DOHH2 (cell line): ENCODE results near the gene PDCD7.

Experiments used
- EZH2phosphoT487 ChIP-seq: fragments of 200-600 bp; sonication (generic); IDR thresholded peaks from 2 replicates; pipeline ENCODE4 v1.6.1; 2017; ENCODE audit warnings: borderline replicate concordance, mild to moderate bottlenecking, antibody characterized with exemption, low read length, moderate library complexity, mixed read lengths
- TF ChIP-seq, protein P1 (sequence below): fragments of 200-600 bp; sonication (generic); IDR thresholded peaks from one replicate; pipeline ENCODE4 v1.5.1; 2014; ENCODE audit warnings: antibody characterized with exemption, mild to moderate bottlenecking, low read depth, low read length; ENCODE audit not compliant: poor library complexity, severe bottlenecking

DNA sequence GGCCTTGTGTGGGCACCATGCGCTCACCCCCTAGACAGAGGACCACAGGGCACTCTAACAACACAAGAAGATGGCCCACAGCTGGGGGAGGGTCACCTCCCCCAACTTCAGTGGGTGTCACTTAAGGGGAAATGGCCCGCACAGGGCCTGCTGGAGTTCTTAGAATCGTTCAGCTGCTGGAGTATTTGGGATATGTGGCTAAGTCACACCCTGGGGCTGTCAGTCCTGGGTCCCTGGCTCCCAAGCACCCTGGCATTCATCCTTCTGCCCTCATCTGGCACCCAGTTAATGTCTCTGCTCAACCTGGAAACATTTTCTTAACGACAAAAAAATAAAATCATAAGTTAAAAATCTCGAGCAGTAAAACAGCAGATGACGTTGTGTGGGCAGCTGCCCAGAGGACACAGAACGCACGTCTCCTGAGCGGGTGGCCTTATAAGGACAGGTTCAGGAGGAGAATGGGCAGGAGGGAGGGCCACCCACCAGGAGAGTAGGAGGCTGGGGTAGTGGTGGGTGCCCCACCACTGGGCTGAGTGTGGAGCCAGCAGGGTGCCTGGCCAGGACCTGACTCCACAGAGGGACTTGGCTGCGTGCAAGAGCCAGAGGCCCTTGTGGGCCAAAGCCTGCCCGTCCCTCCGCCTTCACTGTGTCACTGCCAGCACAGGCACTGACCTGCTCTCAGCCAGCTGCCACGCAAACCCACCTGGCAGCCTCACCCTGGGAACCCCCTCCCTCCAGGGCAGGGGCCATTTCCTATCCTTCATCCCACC, 45.5 kb downstream of the PDCD7 start:
- TF ChIP-seq EZH2phosphoT487 = no peak
- TF ChIP-seq, protein P1, sequence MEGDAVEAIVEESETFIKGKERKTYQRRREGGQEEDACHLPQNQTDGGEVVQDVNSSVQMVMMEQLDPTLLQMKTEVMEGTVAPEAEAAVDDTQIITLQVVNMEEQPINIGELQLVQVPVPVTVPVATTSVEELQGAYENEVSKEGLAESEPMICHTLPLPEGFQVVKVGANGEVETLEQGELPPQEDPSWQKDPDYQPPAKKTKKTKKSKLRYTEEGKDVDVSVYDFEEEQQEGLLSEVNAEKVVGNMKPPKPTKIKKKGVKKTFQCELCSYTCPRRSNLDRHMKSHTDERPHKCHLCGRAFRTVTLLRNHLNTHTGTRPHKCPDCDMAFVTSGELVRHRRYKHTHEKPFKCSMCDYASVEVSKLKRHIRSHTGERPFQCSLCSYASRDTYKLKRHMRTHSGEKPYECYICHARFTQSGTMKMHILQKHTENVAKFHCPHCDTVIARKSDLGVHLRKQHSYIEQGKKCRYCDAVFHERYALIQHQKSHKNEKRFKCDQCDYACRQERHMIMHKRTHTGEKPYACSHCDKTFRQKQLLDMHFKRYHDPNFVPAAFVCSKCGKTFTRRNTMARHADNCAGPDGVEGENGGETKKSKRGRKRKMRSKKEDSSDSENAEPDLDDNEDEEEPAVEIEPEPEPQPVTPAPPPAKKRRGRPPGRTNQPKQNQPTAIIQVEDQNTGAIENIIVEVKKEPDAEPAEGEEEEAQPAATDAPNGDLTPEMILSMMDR = no peak
